Endodermal cell (in vitro differentiated cells): ENCODE results near the gene NAV2. TPM values are rescaled to one million over a fixed set of nuclear protein-coding genes. Genes with fewer than 3 reads are reported as not detected.

Experiments
- DNase-seq: peaks from one replicate; pipeline ENCODE4 v3.0.0-alpha.2; 2017
- H3K27ac ChIP-seq: 2 replicates; pipeline ENCODE4 v1.5.1; 2013; ENCODE audit warnings: mild to moderate bottlenecking, low read depth, low read length, moderate library complexity
- H3K27me3 ChIP-seq: 2 replicates; pipeline ENCODE4 v1.6.1; 2013; ENCODE audit warnings: mild to moderate bottlenecking, low read length, moderate library complexity; ENCODE audit not compliant: insufficient read depth, control insufficient read depth, poor library complexity, severe bottlenecking
- H3K36me3 ChIP-seq: 2 replicates; pipeline ENCODE4 v1.7.0; 2013; ENCODE audit warnings: mild to moderate bottlenecking, low read length, moderate library complexity; ENCODE audit not compliant: control insufficient read depth, insufficient read depth
- H3K4me1 ChIP-seq: one replicate; pipeline ENCODE4 v1.7.0; 2013; ENCODE audit warnings: low read length; ENCODE audit not compliant: control insufficient read depth, insufficient read depth
- H3K4me3 ChIP-seq: 2 replicates; pipeline ENCODE4 v1.5.1; 2013; ENCODE audit warnings: mild to moderate bottlenecking, low read length, moderate library complexity
- H3K9ac ChIP-seq: 2 replicates; pipeline ENCODE4 v1.6.1; 2013; ENCODE audit warnings: mild to moderate bottlenecking, low read length, moderate library complexity; ENCODE audit not compliant: poor library complexity, severe bottlenecking; ENCODE audit errors: extremely low read depth
- H3K9me3 ChIP-seq: 2 replicates; pipeline ENCODE4 v1.6.1; 2013; ENCODE audit warnings: mild to moderate bottlenecking, low read length, moderate library complexity; ENCODE audit not compliant: control insufficient read depth
- H3K27ac Mint-ChIP-seq: 2 replicates; pipeline ENCODE4 v1.8.0; 2020; ENCODE audit warnings: mixed read lengths
- H3K27me3 Mint-ChIP-seq: 2 replicates; pipeline ENCODE4 v1.8.0; 2021; ENCODE audit warnings: mild to moderate bottlenecking, mixed read lengths; ENCODE audit not compliant: insufficient read depth
- H3K36me3 Mint-ChIP-seq: 2 replicates; pipeline ENCODE4 v1.8.0; 2020; ENCODE audit warnings: low read depth, mixed read lengths
- H3K4me1 Mint-ChIP-seq: 2 replicates; pipeline ENCODE4 v1.8.0; 2020; ENCODE audit warnings: mixed read lengths
- H3K4me3 Mint-ChIP-seq: 2 replicates; pipeline ENCODE4 v1.8.0; 2020; ENCODE audit warnings: mild to moderate bottlenecking, moderate library complexity, mixed read lengths
- H3K9me3 Mint-ChIP-seq: 2 replicates; pipeline ENCODE4 v1.8.0; 2020; ENCODE audit warnings: mild to moderate bottlenecking, mixed read lengths
- CTCF ChIP-seq: fragments of 200-600 bp; sonication (generic); conservative IDR thresholded peaks from 2 replicates; pipeline ENCODE4 v1.5.0; 2021; ENCODE audit warnings: antibody characterized with exemption, mild to moderate bottlenecking
- WGBS, 2 experiments: methylation state at CpG; one replicate each; pipeline versions ENCODE4 v1.1.5 to v1.1.7; 2013; ENCODE audit warnings: missing lambda C conversion rate in 2 of 2, mixed read lengths in 1 of 2; ENCODE audit not compliant: insufficient coverage in 1 of 2, insufficient read length in 1 of 2; 5-methylcytosine and 5-hydroxymethylcytosine counted together
- total RNA-seq, 2 donors: library from RNA; stranded (reverse); fragmentation: NEBNext Ultra II Directional in 1 of 2; extraction: Animal tissue kit (Norgen Biotek cat#: 25700) in 1 of 2; gene quantifications; 2 replicates in 1 of 2; 3 replicates in 1 of 2; pipeline ENCODE4 v1.2.1, GENCODE V29; 2021

NAV2 gene
- total RNA-seq, 2 donors from 2014 or later: 37.1 to 42.4 TPM

- Mint-ChIP-seq H3K36me3 (no peaks in the 10 kb centered on the region), H3K27ac (no peak overlapping the region), H3K4me3 (no peak overlapping the region), H3K9me3 (no peaks in the 10 kb centered on the region), H3K27me3 (no peaks in the 10 kb centered on the region), H3K4me1 (peaks cover 39% of the 10 kb centered on the region)
- no peaks in the 10 kb centered on the region for H3K9me3 ChIP-seq
- no peak for TF ChIP-seq CTCF
- H3K9ac ChIP-seq: no peak overlapping the region
- no peak overlapping the region for H3K4me3 ChIP-seq
- H3K27ac ChIP-seq: no peak overlapping the region
- WGBS, 2 experiments: 84% methylated on average over 2 of the region's 2 CpGs; no CpG with 5 or more reads in 1 of the 2 experiments
- no peaks in the 10 kb centered on the region for H3K36me3 ChIP-seq
- DNase-seq: no peak
- H3K27me3 ChIP-seq: no peaks in the 10 kb centered on the region
- peaks cover 13% of the 10 kb centered on the region for H3K4me1 ChIP-seq
These were observed 156.2 kb downstream of the NAV2 start for GRCh38 chr11:19868871-19869270.

- Mint-ChIP-seq H3K27me3 (no peaks in the 10 kb centered on the region), H3K4me3 (no peak overlapping the region), H3K4me1 (peaks cover 41% of the 10 kb centered on the region), H3K27ac (no peak overlapping the region), H3K36me3 (no peaks in the 10 kb centered on the region), H3K9me3 (no peaks in the 10 kb centered on the region)
- H3K27ac ChIP-seq: no peak overlapping the region
- 86 to 100% methylated on average over 1 to 2 of the region's 2 CpGs for WGBS, 2 experiments
- no peaks in the 10 kb centered on the region for H3K36me3 ChIP-seq
- no peak overlapping the region for H3K4me3 ChIP-seq
- no peak for DNase-seq
- TF ChIP-seq CTCF: no peak
- H3K9me3 ChIP-seq: no peaks in the 10 kb centered on the region
- no peak overlapping the region for H3K9ac ChIP-seq
- H3K27me3 ChIP-seq: no peaks in the 10 kb centered on the region
- H3K4me1 ChIP-seq: peaks cover 19% of the 10 kb centered on the region
These were observed 156.8 kb downstream of the NAV2 start for GRCh38 chr11:19869466-19869865.

- Histone ChIP-seq H3K27ac (no peak overlapping the region), H3K36me3 (no peaks in the 10 kb centered on the region), H3K27me3 (no peaks in the 10 kb centered on the region), H3K4me3 (no peak overlapping the region), H3K9me3 (no peaks in the 10 kb centered on the region), H3K9ac (no peak overlapping the region), H3K4me1 (peaks cover 19% of the 10 kb centered on the region)
- TF ChIP-seq CTCF: no peak
- H3K36me3 Mint-ChIP-seq: no peaks in the 10 kb centered on the region
- DNase-seq: no peak
- H3K4me3 Mint-ChIP-seq: no peak overlapping the region
- peaks cover 35% of the 10 kb centered on the region for H3K4me1 Mint-ChIP-seq
- no peaks in the 10 kb centered on the region for H3K27me3 Mint-ChIP-seq
- 83 to 93% methylated on average over 6 to 9 of the region's 9 CpGs for WGBS, 2 experiments
- no peak overlapping the region for H3K27ac Mint-ChIP-seq
- H3K9me3 Mint-ChIP-seq: no peaks in the 10 kb centered on the region
These were observed 157.4 kb downstream of the NAV2 start for GRCh38 chr11:19869946-19870589.
